GOT3 (cell line): ENCODE data around the gene PLXNA2.

Experiments used
- DNase-seq: peaks from one replicate; lab custom pipeline; 2025; ENCODE audit warnings: mixed read lengths; lab: John Stamatoyannopoulos, UW

PLXNA2 gene

GRCh38 chr1:208159555-208160258 is 84.5 kb downstream of the PLXNA2 start:
- DNase-seq: no peak

- DNase-seq: no peak
These were observed 85.3 kb downstream of the PLXNA2 start for GRCh38 chr1:208158640-208159554.

GRCh38 chr1:208157769-208158168 is 86.4 kb downstream of the PLXNA2 start:
- DNase-seq: no peak

- DNase-seq: no peak
These were observed 87.4 kb downstream of the PLXNA2 start for GRCh38 chr1:208156741-208157140.

GRCh38 chr1:208156310-208156709 is 87.9 kb downstream of the PLXNA2 start:
- DNase-seq: no peak

- DNase-seq: no peak
These were observed 89.2 kb downstream of the PLXNA2 start for GRCh38 chr1:208154679-208155642.

- no peak for DNase-seq
These were observed 90.1 kb downstream of the PLXNA2 start for GRCh38 chr1:208154040-208154439.

GRCh38 chr1:208153386-208153785 is 90.8 kb downstream of the PLXNA2 start:
- DNase-seq: no peak

- DNase-seq: no peak
These were observed 92.2 kb downstream of the PLXNA2 start for GRCh38 chr1:208151728-208152598.

- no peak for DNase-seq
These were observed 93.2 kb downstream of the PLXNA2 start for GRCh38 chr1:208150833-208151458.

- DNase-seq: no peak
These were observed 94.2 kb downstream of the PLXNA2 start for GRCh38 chr1:208149776-208150514.

GRCh38 chr1:208149213-208149612 is 95.0 kb downstream of the PLXNA2 start:
- no peak for DNase-seq

- no peak for DNase-seq
These were observed 95.8 kb downstream of the PLXNA2 start for GRCh38 chr1:208148380-208148779.

- no peak for DNase-seq
These were observed 97.5 kb downstream of the PLXNA2 start for GRCh38 chr1:208146650-208147049.

- DNase-seq: no peak
These were observed 99.0 kb downstream of the PLXNA2 start for GRCh38 chr1:208145167-208145566.

GRCh38 chr1:208142590-208143382 is 101.4 kb downstream of the PLXNA2 start:
- no peak for DNase-seq

- no peak for DNase-seq
These were observed 102.5 kb downstream of the PLXNA2 start for GRCh38 chr1:208141610-208142192.

GRCh38 chr1:208139434-208140045 is 104.6 kb downstream of the PLXNA2 start:
- DNase-seq: no peak
